Keratinocyte (primary cell): ENCODE data around the gene CD3D.

ENCODE experiments used
- CTCF ChIP-seq, 3 experiments: IDR thresholded peaks in 1 of 3; conservative IDR thresholded peaks in 1 of 3; optimal IDR thresholded peaks in 1 of 3; 2 replicates in 2 of 3; 3 replicates in 1 of 3; pipeline versions ENCODE3 to v1.5.1; 2011; ENCODE audit warnings: low read length in 3 of 3, mild to moderate bottlenecking in 3 of 3, moderate library complexity in 2 of 3, control low read depth in 1 of 3, inconsistent platforms in 1 of 3; ENCODE audit not compliant: insufficient read depth in 2 of 3; ENCODE audit errors: extremely low read depth in 1 of 3
- EZH2 ChIP-seq: IDR thresholded peaks from one replicate; pipeline ENCODE4 v1.6.1; 2012; ENCODE audit warnings: inconsistent platforms, mild to moderate bottlenecking, low read length, moderate library complexity

GRCh38 chr11:118343981-118344515 is 1.5 kb upstream of the CD3D start, which contains the start of gene CD3G:
- TF ChIP-seq CTCF (optimal IDR thresholded peaks at IDR 0.05 in 1 of 3, IDR thresholded peaks at IDR 0.05 in 1 of 3, conservative IDR thresholded peaks at IDR 0.05 in 1 of 3; ENCODE audit: extremely low read depth in 1 of 3, insufficient read depth in 2 of 3, low read length in 3 of 3): no peak
- no peak for TF ChIP-seq EZH2
